WERI-Rb-1 (cell line): ENCODE measurements around the gene NAV2.

ENCODE experiments used
- DNase-seq: peaks from one replicate; pipeline ENCODE4 v3.0.0-alpha.2; 2020
- H3K27ac ChIP-seq: fragments of 250-450 bp; sonication (Bioruptor Pico); 2 replicates; pipeline ENCODE4 v1.5.1; 2020; ENCODE audit warnings: mild to moderate bottlenecking, moderate library complexity
- H3K27me3 ChIP-seq: fragments of 250-450 bp; sonication (Bioruptor Pico); 2 replicates; pipeline ENCODE4 v1.5.1; 2021; ENCODE audit warnings: mild to moderate bottlenecking, low read depth, moderate library complexity; ENCODE audit not compliant: insufficient read depth, severe bottlenecking
- H3K36me3 ChIP-seq: fragments of 250-450 bp; sonication (Bioruptor Pico); 2 replicates; pipeline ENCODE4 v1.5.1; 2020; ENCODE audit warnings: mild to moderate bottlenecking, moderate library complexity
- H3K4me3 ChIP-seq: 2 replicates; pipeline ENCODE4 v1.5.1; 2011; ENCODE audit warnings: low read depth, mild to moderate bottlenecking, control low read depth, low read length
- H3K9me3 ChIP-seq: fragments of 250-450 bp; sonication (Bioruptor Pico); 2 replicates; pipeline ENCODE4 v1.5.1; 2021; ENCODE audit warnings: mild to moderate bottlenecking, moderate library complexity; ENCODE audit not compliant: severe bottlenecking
- TF ChIP-seq, protein P1 (sequence below): IDR thresholded peaks from 2 replicates; pipeline ENCODE4 v1.5.1; 2011; ENCODE audit warnings: low read depth, mild to moderate bottlenecking, control low read depth, inconsistent platforms, low read length

NAV2 gene

DNA sequence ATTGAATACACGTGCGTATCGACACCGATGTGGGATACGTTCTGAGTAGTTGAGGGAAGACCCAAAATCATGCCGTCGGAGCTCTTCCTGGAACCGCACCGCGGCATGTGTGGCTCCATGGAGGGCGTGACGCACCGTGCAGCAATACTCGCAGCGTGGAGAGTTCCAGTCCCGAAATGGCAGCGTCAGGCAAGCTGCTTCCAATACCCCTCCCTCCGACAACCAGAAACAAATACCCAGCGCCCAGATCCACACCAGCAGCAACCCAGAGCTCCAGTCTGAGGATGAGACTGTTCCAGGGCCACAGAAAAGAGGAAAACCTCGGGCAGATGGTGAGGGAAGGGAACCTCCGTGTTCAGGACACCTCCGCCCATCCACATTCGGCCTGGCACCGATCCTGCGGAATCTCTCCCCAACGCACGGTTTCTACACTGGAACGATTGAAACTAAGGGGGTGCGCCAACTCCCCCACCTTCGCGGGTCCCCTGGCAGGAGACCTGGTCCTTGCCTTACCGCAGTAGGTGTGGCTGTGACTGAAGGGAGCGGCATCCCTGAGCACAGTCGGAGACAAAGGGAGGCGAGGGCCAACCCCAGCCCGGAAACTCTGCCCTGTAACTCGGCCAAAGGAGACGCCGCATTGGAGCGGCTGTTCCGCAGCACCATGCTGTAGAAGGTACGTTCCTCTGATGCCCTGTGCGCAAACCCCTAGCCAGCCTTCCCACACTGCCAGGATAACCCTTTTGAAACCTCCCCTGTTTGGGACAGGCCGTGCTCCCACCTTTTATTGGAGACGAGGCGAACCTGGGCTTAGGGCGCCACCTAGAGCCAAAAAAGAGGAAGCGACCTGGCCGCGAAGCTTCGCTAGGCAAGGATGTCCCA is 419.4 kb downstream of the NAV2 start:
- peak; percentile 64 for DNase-seq
- Histone ChIP-seq H3K36me3 (no peaks in the 10 kb centered on the region), H3K4me3 (no peak overlapping the region), H3K27ac (no peak overlapping the region), H3K27me3 (no peaks in the 10 kb centered on the region), H3K9me3 (no peaks in the 10 kb centered on the region)
- TF ChIP-seq, protein P1, sequence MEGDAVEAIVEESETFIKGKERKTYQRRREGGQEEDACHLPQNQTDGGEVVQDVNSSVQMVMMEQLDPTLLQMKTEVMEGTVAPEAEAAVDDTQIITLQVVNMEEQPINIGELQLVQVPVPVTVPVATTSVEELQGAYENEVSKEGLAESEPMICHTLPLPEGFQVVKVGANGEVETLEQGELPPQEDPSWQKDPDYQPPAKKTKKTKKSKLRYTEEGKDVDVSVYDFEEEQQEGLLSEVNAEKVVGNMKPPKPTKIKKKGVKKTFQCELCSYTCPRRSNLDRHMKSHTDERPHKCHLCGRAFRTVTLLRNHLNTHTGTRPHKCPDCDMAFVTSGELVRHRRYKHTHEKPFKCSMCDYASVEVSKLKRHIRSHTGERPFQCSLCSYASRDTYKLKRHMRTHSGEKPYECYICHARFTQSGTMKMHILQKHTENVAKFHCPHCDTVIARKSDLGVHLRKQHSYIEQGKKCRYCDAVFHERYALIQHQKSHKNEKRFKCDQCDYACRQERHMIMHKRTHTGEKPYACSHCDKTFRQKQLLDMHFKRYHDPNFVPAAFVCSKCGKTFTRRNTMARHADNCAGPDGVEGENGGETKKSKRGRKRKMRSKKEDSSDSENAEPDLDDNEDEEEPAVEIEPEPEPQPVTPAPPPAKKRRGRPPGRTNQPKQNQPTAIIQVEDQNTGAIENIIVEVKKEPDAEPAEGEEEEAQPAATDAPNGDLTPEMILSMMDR, result peak; percentile 78

DNA sequence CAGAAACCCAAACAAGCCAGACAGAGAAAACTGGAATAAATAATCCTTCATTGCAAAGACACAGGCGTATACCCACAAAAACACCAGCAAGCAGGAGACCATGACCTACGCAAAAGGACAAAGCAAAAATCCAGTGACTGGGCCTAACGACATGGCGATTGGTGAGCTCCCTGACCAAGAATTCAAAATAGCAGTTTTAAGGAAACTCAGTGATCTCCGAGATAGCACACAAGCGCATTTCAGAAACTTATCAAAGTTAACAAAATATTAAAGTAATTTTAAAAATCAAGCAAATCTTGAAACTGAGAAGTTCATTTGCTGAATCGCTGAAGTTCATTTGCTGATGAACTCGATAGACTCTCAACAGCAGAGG is 420.0 kb downstream of the NAV2 start:
- Histone ChIP-seq H3K4me3 (no peak overlapping the region), H3K36me3 (no peaks in the 10 kb centered on the region), H3K9me3 (no peaks in the 10 kb centered on the region), H3K27me3 (no peaks in the 10 kb centered on the region), H3K27ac (no peak overlapping the region)
- DNase-seq, result no peak
- TF ChIP-seq, protein P1, result no peak

DNA sequence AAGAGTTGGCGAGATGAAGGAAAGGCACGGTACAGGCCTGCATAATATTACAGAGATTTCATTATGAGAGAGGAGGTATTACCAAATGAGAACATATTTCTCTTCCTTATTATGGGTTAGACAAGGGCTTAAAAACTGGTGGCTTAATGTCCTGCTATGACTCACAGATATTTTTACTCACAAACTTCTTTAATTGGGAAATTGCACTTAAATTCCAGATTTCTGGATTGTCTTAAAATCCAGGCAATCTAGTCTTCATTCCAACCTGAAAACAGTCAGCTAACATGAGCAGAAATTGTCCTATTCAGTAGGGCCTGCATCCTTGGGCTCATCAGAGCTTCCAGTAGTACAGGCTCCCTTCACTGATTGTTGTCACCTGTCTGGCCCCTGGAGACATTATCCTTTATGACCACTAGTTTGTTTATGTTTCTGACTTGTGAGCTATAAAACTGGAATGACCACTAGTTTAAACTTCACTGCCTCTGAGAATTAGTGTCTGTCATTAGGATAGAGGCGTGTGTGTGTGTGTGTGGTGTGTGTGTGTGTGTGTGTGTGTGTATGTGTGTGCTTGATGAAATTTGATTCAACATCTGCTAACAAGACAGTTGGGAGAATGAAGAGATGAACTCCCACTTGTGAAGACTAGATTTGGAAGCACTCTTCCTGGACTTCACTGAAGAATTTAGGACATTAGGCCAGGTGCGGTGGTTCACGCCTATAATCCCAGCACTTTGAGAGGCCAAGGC is 422.5 kb downstream of the NAV2 start:
- no peaks in the 10 kb centered on the region for H3K36me3 ChIP-seq
- H3K4me3 ChIP-seq, result no peak overlapping the region
- no peak overlapping the region for H3K27ac ChIP-seq
- TF ChIP-seq, protein P1, result no peak
- no peaks in the 10 kb centered on the region for H3K9me3 ChIP-seq
- no peak for DNase-seq
- no peaks in the 10 kb centered on the region for H3K27me3 ChIP-seq

DNA sequence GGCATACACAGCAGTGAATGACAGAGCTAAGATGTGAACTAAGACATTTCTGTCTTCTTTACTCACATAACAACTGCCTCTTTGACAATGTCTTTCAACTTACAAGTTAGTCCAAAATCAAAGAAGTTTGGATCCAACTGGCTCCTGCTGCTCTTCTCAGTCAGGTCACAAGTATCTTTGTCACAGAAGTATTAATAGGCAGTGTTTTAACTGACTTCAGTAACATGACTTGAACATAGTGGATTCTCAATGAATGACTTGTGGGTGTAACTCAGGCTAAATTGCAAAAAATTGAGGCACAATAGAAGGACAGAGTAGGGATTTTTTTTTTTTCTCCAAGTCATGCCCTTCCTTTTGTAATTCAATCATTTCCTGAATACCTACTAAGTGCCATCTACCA is 425.0 kb downstream of the NAV2 start:
- no peaks in the 10 kb centered on the region for H3K27me3 ChIP-seq
- no peak for DNase-seq
- H3K9me3 ChIP-seq, result peaks cover 2% of the 10 kb centered on the region
- no peak overlapping the region for H3K27ac ChIP-seq
- H3K36me3 ChIP-seq, result no peaks in the 10 kb centered on the region
- TF ChIP-seq, protein P1, result no peak
- H3K4me3 ChIP-seq, result no peak overlapping the region

DNA sequence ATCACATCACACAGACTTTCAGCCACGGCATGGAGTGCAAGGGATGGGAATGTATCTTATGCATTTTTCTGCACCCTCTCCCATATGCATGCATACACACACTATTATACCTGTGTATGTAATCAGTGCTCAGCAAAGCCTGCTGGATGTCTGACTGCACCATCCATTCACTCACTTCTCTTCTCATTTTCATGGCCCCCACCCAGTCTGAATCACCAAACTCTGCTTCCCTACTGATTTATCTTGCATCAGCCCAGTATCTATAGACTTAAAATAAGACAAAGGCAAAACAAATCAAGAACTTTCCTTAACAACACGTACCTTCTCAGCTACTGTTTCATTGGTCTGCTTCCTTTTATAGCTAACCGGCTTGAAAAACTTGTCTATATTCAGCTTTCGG is 426.1 kb downstream of the NAV2 start:
- H3K27ac ChIP-seq, result no peak overlapping the region
- H3K4me3 ChIP-seq, result no peak overlapping the region
- TF ChIP-seq, protein P1, result no peak

More for the DNA sequence above, 426.1 kb downstream of the NAV2 start:
- no peaks in the 10 kb centered on the region for H3K36me3 ChIP-seq
- no peaks in the 10 kb centered on the region for H3K27me3 ChIP-seq
- peaks cover 2% of the 10 kb centered on the region for H3K9me3 ChIP-seq
- no peak for DNase-seq
